Activated CD8-positive, alpha-beta memory T cell treated with anti-CD3 and anti-CD28 coated beads for 1 hour (primary cell): Measurements from ENCODE around the gene MAP2K5.

Experiments
- DNase-seq, 2 donors: peaks; one replicate each; pipeline ENCODE4 v3.0.0-alpha.2; 2020; ENCODE audit warnings: low read depth in 1 of 2; ENCODE audit errors: extremely low read depth in 1 of 2

Gene MAP2K5

DNA sequence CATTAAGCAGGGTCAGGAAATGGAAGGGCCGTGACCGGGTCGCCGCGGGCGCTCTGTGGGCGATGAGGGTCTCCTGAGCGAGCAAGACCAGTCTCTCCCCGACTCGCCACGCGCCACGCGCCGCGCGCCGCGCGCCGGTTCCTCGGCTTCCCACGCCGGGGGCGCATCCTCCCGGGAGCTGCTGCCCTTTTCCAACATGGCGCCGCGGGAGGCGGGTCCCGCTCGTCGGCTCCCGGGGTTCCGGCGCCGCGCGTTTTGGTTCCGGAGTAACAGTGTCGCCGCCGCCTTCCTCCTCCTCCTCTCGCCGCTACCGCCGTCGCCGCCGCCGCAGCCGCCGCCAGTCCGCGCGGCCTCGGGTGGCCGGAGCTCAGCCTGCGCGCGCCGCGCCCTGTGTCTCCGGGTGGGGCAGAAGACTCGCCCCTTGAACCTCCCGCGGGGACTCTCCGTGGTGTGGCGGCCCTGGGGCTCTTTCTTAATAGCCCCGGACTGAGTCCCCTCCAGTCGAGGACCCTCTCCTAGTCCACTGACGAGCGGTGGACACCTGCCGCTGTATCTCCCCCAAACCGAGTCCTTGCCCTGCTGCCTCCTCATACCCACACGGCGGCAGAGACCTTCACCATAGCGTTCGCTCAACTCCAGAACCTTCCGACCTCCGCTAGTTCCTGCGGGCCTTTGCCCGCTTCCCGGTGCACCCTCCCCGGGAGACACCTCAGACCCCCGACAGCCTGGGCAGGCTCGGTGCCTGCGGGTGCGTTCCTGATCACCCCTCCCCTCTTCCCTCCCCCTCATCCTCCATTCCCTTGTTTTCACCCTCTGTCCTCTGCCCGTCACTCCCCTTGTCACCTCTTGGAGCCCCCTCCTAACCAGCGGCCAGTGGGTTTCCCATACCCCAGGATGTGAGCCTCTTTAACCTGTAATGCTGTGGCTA, at the start of gene MAP2K5:
TSS of gene MAP2K5 (plus strand) at position 284 of the 928 bp plus-strand sequence. CDS start at position 917, 633 bp downstream.
- DNase-seq = peak; percentile 46 to 72

DNA sequence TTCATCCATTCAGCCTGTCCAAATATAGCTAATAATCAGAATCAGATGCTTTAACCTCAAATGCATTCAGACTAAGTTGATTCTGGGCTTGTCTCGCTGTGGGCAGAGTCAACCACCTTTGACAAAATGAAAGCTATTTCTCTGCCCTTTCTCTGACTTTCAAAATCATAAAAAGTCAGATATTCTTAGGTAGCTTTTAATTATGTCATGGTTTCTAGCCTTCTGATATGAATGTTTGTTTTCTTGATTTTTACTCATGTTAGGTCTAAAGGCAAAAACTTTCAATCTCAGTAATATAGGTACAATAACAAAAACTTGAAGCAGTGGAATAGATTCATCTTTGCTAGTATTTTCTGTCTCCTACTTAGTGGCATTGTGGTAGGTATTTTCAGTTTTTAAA, 46.9 kb upstream of the MAP2K5 start:
- DNase-seq = no peak

DNA sequence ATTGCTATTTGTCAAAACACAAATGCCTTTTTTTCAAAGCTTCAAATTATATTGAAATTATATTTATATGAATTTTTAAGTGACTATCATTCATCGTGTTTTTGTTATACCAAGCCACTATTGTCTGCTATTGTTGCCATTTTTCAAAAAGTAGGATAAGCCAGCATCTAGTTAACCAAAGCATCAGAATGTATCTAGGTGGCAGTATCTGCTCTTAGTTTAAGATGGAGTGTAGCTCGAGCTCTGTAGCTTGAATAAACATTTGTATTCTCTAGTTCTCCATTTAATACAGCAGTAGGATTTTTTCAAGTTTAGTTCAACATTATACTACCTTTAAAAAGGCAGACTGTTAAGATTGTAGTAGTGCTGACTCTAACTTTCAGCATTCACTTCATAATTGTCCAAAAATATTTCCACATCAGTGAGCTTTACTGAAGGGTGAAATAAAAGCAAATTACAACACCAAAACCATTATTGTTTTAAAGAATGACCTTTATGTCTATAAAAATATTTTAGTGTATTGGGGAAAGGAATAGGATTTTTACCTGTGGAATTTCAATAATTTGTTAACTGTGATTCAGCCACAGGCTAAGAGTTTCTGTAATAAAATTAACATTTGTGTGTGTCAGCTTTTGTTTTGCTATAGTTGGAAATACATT, 41.2 kb upstream of the MAP2K5 start:
- no peak for DNase-seq

DNA sequence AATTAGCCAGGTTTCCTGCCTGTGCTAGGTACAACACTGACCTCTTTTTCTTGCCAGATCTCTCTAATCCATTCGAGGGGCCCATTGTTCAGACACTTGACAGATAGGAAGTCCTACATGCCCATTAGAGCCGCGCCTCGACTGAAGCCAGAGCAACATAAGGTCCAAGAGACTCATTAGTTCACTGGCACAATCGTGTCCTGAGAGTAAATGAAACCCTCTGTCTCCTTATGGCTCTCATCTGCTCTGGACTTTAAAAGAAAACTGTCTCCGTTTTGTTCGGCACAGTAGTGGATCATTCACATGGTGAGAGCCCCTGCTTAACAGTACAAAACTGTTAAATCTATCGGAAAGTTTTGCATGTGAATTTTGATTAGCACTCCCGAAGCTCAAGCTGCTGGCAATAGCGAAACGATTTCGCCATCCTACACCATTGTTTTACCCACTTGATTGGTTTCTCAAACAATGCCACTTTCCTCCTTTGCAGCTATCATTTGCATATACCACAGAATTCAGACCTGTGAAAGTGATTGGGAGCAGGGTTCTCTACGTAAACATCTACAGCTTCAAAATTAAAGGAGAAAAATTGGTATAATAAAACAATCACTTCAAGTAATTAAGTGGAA, 40.6 kb upstream of the MAP2K5 start:
- DNase-seq = no peak

DNA sequence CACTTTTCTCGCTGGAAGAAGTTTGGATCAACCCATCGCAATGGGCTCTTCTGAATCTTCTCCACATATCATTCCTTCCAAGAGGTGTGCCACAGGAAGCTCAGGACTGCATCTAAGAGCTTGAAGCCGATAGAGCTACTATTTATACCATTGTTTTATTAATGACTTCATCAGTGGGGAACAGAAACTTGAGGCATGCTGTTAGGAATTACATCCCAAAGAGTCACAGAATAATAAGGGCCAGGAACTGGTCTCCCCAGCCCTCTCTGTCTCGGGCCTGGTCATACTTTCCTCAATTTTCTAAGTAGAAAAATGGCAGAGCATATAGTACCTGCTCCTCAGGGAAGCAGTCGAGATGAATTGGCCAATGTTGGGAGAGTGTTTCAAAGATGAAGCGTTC, 38.4 kb upstream of the MAP2K5 start:
- no peak for DNase-seq

DNA sequence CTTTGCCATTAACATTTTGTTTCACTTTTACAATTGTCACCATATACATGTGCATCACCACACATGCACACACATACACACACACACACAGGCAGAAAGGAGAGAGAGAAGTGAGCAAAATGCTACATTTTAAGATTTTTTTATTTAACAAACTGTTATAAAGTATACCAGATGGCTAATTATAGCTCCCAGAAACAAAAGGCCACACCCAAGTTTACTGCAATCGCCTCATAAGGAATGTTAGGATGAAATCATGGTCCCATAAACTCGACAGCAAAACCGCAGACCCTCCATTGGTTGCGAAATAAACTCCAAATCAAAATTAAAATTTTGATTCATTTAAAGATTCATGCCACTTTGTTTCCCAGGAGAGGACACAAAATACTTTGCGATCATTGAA, 37.7 kb upstream of the MAP2K5 start:
- no peak for DNase-seq

DNA sequence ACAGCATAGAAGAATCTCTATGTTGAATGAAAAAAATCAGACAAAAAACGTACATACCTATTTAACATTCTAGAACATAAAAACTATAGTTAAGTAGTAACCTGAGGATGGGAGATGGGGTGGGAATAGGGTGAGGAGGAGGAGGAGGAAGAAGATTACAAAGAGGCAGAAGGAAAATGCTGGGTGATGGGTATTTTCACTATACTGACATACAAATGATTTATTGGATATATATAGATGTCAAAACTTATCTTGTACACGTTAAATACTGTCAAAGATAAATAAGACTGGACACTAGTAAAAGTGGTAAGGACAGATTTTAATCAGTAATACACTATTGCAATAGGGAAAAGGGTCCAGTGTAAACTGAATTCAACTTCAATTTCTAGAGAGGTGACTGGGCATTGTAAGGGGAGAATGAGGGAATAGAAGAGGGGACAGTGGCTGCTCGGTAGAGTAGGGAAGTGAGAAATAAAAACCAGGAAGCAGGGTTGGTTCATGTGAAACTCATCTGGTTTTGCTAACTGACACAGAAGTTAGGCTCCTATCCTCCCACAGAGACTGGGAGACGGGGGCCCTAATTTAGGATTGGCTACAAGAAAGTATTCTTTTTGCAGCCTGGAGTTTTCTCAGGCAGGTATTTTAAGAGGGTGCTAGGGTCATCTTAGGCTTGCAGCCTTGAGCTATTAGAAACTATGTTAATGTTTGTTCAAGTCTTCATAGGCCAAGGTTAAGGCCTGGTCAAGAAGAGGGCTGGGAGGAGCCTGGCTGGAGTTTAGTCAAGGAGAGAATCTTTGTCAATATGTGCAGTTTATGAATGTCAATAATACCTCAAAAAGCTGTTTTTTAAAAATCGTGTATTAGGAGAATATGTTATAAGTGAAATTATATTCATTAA, 36.6 kb upstream of the MAP2K5 start:
- DNase-seq = no peak

DNA sequence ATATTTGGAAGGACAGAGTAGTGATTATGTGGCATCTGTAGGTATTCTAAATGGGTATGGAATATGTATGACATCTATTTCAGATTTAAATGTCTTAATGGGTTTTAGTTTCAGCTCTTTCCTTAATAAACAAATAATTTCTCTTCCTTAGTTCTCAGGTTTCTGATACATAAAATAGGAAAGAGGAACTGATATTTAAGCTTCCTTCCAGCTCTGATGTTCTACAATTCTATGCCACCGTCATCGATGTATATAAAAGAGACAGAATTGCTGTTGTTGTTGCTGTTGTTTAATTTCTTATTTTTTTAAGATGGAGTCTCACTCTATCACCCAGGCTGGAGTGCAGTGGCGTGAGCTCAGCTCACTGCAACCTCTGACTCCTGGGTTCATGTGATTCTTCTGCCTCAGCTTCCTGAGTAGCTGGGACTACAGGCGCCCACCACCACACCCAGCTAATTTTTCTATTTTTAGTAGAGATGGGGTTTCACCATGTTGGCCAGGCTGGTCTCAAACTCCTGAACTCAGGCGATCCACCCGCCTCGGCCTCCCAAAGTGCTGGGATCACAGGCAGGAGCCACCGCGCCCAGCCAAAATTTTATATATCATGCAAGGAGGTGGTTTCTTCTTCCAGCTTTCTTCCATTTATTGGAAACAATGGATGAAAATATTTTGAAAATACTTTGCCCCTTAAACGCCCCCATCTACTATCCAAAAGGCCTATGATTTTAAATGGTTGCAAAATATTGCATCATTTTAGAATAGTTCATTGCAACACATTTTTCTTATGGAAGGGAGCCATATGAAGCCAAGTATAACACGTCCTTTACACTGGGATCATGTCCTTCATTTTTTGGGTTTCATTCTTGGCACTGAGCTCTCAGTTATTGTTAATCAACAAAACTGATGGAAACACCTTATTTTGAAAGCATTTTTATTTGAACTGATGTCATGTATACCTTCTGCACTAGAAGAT, 35.4 kb upstream of the MAP2K5 start:
- no peak for DNase-seq

DNA sequence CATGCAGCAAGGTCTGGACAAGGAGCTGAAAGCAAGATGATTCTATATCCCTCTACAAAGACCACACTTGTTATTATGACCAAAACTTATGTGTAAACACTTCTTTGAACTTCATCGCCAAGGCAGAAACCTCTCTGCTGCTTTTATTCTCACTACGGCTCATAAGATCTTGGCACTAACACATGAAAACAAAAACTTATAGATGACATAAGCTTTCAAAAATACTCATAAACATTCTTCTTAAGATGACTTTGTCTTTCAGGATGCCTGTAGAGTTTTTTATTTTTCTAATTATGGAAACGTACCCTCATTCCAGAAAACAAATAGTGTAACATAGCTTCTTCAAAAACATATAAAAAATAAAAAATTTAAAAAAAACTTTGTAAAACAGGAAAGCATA, 34.1 kb upstream of the MAP2K5 start:
- no peak for DNase-seq

DNA sequence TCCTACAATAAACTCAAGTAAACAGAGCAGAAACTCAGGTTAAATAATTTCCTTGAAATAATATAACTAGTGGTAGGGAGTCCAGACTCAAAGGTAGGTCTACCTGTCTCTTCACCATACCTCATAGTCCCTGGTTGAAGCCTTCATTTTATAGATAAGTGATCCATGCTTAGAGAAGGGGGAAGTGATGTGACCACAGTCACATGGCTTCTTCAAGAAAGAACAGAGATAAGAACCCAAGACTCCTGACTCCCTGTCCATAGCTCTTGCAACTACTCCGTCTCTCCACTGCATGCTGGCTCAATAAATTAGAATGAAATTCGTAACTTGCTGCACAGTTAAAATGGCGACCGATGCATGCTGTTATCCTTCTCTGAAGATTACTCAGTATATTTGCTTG, 32.6 kb upstream of the MAP2K5 start:
- no peak for DNase-seq

DNA sequence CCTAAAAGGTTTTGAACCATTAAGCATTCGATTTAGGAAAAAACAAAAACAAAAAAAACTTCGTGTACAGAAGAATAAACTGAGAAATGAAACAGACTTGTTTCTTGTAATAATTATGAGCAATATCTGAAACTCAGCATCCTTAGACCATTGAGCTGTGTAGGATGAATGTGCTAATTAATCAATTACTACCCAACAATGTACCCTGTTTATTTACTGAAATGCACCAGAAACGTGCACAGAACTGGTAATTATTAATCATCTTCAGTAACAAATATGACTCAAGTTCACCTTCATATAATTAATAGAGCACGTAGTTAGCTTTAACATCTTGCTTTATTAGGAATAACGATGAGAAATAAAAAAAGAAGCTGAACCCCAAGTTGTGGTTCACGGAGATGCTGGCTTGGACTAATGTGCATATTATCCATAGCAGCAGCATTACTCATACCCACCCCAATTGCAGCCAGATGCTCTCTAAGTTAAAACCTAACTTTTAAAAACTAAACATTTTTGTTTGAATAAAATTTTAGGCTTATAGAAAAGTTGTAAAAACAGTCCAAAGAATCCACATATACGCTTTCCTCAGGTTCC, 31.8 kb upstream of the MAP2K5 start:
- DNase-seq = no peak

DNA sequence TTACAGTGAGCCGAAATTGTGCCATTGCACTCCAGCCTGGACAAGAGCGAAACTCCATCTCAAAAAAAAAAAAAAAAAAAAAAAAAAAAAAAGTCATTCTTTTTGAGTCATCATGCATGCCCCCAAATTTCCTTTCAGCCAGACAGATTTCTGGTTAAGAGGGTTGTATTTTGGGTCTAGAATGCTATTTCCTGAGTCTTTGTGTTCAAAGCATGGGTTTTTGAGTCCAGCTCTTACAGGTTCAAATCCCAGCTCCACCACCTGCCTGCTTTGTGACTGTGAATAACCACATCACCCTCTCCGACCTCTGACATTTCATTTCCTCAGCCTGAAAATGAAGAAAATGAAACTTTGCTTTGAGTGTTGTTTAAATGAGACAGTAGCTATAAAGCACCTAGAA, 30.9 kb upstream of the MAP2K5 start:
- no peak for DNase-seq

DNA sequence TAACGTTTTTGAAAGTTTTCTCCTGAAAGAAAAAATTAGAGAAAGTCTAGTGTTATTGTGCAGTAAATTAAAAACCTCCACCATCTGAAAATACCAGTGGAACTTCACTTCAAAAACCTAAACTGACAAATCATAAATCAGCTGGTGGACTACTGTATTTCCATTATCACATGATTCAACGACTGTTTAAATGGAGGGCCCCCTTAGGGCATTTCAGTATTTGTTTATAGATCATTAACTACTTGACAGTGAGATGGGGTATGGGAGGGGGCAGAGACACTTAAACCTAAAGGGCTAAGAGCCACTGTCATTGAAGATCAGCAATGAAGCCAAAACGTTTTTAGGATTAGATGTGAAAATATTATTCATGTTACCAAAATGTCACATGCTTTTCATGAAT, 30.4 kb upstream of the MAP2K5 start:
- DNase-seq = no peak

DNA sequence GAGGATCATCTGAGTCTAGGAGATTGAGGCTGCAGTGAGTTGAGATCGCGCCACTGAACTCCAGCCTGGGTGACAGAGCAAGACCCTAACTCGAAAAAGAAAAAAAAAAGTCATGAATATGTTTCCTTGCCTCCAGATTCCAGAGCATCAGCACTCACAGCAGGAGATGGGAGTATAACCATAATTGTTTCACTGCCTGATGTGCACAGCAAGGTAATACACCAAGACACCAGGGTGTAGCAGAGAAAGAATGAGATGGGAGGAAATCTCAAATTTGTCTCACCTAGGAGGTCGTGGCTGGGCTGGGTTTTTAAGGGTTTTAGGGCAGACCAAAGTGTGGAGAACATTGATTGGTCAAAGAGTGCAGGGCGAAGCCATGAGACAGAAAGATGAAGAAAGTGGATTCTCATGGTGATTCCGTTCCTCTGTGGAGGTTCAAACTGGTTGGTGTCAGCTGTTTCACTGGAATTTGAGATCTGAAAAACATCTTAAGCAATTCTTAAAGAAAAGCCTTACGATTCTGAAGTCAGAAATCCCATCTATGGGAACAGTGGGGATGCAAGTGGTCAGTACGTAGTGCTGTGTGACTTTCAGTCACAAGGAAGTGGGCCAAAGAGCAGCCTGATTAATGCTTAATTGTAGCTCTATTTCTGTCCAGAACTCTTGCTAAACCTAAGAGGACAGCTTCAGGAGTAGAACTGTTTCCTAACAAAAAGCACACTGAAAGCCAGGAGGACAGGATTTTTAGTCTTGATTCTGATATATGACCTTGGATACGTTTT, 29.4 kb upstream of the MAP2K5 start:
- no peak for DNase-seq

DNA sequence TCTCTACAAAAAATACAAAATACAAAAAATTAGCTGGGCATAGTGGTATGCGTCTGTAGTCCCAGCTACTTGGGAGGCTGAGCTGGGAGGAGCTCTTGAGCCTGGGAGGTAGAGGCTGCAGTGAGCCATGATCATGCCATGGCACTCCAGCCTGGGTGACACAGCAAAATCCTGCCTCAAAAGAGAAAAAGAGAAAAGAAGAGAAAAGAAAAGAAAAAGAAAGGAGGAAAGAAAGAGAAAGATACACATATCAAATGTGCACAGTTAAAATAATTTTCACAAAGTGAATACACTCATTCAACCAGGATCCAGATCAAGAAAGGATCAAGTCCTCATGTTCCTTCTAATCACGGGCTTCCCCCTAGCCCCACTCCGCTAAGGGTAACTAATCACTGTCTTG, 27.4 kb upstream of the MAP2K5 start:
- DNase-seq = no peak

DNA sequence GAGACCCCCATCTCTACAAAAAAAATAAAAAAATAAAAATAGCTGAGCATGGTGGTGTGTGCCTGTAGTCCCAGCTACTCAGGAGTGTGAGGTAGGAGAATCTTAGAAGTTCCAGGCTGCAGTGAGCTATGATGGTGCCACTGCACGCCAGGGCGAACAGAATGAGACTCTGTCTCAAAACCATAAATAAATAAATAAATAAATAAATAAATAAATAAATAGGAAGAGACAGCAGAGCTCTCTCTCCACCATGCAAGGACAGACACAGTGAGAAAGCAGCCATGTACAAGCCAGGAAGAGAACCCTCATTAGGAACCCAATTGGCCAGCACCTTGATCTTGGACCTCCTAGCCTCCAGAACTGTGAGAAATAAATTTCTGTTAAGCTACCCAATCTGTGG, 26.9 kb upstream of the MAP2K5 start:
- DNase-seq = no peak

DNA sequence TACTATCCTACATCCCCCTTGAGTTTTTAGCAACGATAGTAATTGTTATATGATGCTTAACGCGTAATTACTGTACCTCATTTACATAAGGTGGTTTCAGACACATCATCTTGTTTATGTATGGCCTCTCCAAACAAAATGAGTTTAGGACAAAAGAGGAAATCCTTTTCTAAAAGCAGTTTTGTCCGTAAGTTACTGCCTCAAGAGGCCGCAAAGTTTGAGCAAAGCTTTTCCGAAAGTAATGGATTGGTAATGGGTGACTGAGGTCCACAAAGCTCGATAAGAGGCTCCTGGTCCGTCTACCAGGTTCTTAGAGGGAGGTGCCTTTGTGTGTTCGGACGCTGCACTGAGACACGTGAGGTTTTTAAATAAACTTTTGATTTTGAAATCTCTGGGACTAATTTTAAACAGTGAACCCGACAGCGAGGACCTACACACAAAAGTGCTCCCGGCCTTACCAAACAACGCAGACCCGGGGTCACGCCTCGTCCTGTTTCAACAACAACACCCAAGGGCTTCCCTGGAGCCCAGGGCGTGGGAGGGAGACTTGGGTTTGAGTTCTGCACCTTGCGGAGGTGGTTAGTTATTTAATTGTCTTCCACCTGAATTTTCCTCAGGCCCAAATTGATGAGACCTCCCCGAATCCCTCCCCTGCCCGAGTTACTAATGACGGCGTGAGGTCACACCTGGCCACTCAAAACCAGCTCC, 22.0 kb upstream of the MAP2K5 start:
- no peak for DNase-seq
